GM18520 (cell line): ENCODE data around the gene NUP43.
"Not testable (repeated sequence)": the region's sequence is repeated elsewhere in the genome, so short reads cannot be mapped to it uniquely, and the experiment has no call there.

Experiments used
- ATAC-seq: cut with Tn5 transposase; IDR thresholded peaks from one replicate; pipeline ENCODE4 v1.9.1; 2021; ENCODE audit not compliant: unreplicated experiment

The NUP43 gene

GRCh38 chr6:149698175-149698574 is 48.2 kb downstream of the NUP43 start:
- ATAC-seq = no peak

- no peak for ATAC-seq
These were observed 49.4 kb downstream of the NUP43 start for GRCh38 chr6:149696901-149697300.

- no peak for ATAC-seq
These were observed 51.4 kb downstream of the NUP43 start for GRCh38 chr6:149694921-149695320.

DNA sequence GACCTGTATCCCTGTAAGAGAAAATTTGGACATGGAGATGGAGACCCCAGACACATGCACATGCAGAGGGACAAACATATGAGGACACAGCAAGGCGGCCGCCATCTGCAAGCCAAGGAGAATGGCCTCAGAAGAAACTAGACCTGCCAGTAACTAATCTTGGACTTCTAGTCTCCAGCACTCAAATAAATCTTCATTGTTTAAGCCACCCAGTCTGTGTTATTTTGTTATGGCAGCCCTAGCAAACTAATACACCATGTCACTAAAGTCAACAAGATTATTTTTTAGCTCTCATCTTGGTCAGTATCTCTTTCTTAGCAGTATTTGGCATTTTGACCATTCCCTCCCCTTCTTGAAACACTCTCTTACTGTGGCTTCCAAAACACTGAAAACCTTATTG is 55.1 kb downstream of the NUP43 start:
- no peak for ATAC-seq

- ATAC-seq = no peak
These were observed 60.1 kb downstream of the NUP43 start for GRCh38 chr6:149686230-149686629.

DNA sequence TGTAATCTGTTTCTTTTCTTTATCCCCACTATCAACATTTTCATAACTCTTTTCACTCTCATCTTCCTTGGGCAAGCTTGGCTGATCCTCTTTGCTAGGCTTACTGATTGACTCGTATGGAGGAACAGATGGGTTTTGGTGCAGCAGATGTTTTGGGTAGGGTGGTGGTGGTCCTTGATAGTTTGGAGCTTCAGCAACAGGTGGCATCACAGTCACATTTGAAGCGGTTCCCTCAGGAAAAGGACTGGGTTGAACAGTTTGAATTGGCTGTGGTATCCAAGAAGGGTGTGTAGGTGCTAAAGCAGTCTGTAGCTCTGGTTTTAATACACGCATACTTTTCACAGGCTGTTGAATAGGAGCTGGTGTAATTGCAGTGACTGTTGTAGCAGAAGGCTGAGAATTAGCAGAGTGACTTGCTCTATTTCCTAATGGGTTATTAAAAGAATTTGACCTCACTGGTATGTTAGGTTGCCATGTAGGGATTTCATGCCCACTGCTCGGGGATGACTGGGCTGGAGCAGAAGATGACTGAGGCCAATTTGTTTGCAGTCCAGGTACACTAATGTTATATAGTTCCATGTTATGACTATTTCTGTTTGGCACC is 63.0 kb downstream of the NUP43 start:
- ATAC-seq = no peak

GRCh38 chr6:149681845-149682244 is 64.5 kb downstream of the NUP43 start:
- not testable (repeated sequence) for ATAC-seq

- ATAC-seq = no peak
These were observed 65.1 kb downstream of the NUP43 start for GRCh38 chr6:149681209-149681608.

- no peak for ATAC-seq
These were observed 65.8 kb downstream of the NUP43 start for GRCh38 chr6:149680503-149680902.
